Muscle layer of duodenum (tissue), 2 donors: Measurements from ENCODE around the gene TEC.
"Not testable (repeated sequence)": the region's sequence is repeated elsewhere in the genome, so short reads cannot be mapped to it uniquely, and the experiment has no call there.

Source experiments
- H3K27ac ChIP-seq: one replicate; pipeline ENCODE4 v1.7.0; 2013; ENCODE audit warnings: mild to moderate bottlenecking, low read length
- H3K27me3 ChIP-seq: one replicate; pipeline ENCODE4 v1.7.0; 2013; ENCODE audit warnings: low read depth, mild to moderate bottlenecking, control low read depth, low read length
- H3K36me3 ChIP-seq, 2 donors: one replicate each; pipeline ENCODE4 v1.7.0; 2013; ENCODE audit warnings: low read length in 2 of 2, control low read depth in 1 of 2, mild to moderate bottlenecking in 1 of 2; ENCODE audit not compliant: insufficient read depth in 2 of 2, control insufficient read depth in 1 of 2
- H3K4me1 ChIP-seq, 2 donors: one replicate each; pipeline ENCODE4 v1.7.0; 2013; ENCODE audit warnings: low read length in 2 of 2, mild to moderate bottlenecking in 2 of 2, control low read depth in 1 of 2, moderate library complexity in 1 of 2; ENCODE audit not compliant: insufficient read depth in 2 of 2, control insufficient read depth in 1 of 2
- H3K4me3 ChIP-seq, 2 donors: one replicate each; pipeline ENCODE4 v1.7.0; 2013; ENCODE audit warnings: low read length in 2 of 2, low read depth in 1 of 2, mild to moderate bottlenecking in 1 of 2
- H3K9me3 ChIP-seq, 2 donors: one replicate each; pipeline ENCODE4 v1.7.0; 2013; ENCODE audit warnings: low read length in 2 of 2, control low read depth in 1 of 2, mild to moderate bottlenecking in 1 of 2; ENCODE audit not compliant: control insufficient read depth in 1 of 2
- donor health status: healthy.

The TEC gene

GRCh38 chr4:48175806-48176205, 93.8 kb downstream of the TEC start:
- Histone ChIP-seq H3K27ac (no peak overlapping the region), H3K27me3 (no peaks in the 10 kb centered on the region), H3K4me1 (no peaks in the 10 kb centered on the region)

GRCh38 chr4:48175328-48175727, 94.3 kb downstream of the TEC start:
- Histone ChIP-seq H3K36me3 (no peaks in the 10 kb centered on the region), H3K27ac (no peak overlapping the region), H3K4me3 (no peak overlapping the region), H3K4me1 (no peaks in the 10 kb centered on the region), H3K27me3 (no peaks in the 10 kb centered on the region), H3K9me3 (no peaks in the 10 kb centered on the region)

More at GRCh38 chr4:48175806-48176205, 93.8 kb downstream of the TEC start:
- H3K9me3 ChIP-seq, result no peaks in the 10 kb centered on the region
- no peaks in the 10 kb centered on the region for H3K36me3 ChIP-seq
- no peak overlapping the region for H3K4me3 ChIP-seq

GRCh38 chr4:48173056-48173991, 96.3 kb downstream of the TEC start:
- Histone ChIP-seq H3K4me3 (no peak overlapping the region), H3K36me3 (no peaks in the 10 kb centered on the region), H3K4me1 (no peaks in the 10 kb centered on the region), H3K9me3 (no peaks in the 10 kb centered on the region), H3K27ac (no peak overlapping the region), H3K27me3 (no peaks in the 10 kb centered on the region)

GRCh38 chr4:48172651-48173050, 97.0 kb downstream of the TEC start:
- Histone ChIP-seq H3K9me3 (no peaks in the 10 kb centered on the region), H3K4me3 (no peak overlapping the region), H3K27ac (no peak overlapping the region), H3K27me3 (no peaks in the 10 kb centered on the region), H3K4me1 (no peaks in the 10 kb centered on the region), H3K36me3 (peaks cover 0 to 4% of the 10 kb centered on the region in 2 donors)

- Histone ChIP-seq H3K36me3 (peaks cover 3 to 7% of the 10 kb centered on the region in 2 donors), H3K9me3 (no peaks in the 10 kb centered on the region), H3K27me3 (no peaks in the 10 kb centered on the region)
Measured at GRCh38 chr4:48169636-48170035, 100.0 kb downstream of the TEC start.

GRCh38 chr4:48167538-48168263, 101.9 kb downstream of the TEC start:
- Histone ChIP-seq H3K9me3 (no peaks in the 10 kb centered on the region), H3K27ac (no peak overlapping the region), H3K4me3 (no peak overlapping the region), H3K4me1 (no peaks in the 10 kb centered on the region), H3K27me3 (no peaks in the 10 kb centered on the region), H3K36me3 (peaks cover 3 to 7% of the 10 kb centered on the region in 2 donors)

More at GRCh38 chr4:48169636-48170035, 100.0 kb downstream of the TEC start:
- H3K27ac ChIP-seq, result no peak overlapping the region
- H3K4me3 ChIP-seq, result no peak overlapping the region
- H3K4me1 ChIP-seq, result no peaks in the 10 kb centered on the region

GRCh38 chr4:48164561-48164960, 105.1 kb downstream of the TEC start:
- H3K4me1 ChIP-seq, H3K27ac ChIP-seq, H3K36me3 ChIP-seq, H3K4me3 ChIP-seq, H3K9me3 ChIP-seq, H3K27me3 ChIP-seq: not testable (repeated sequence)

- H3K4me1 ChIP-seq, result no peaks in the 10 kb centered on the region
- H3K9me3 ChIP-seq, result no peaks in the 10 kb centered on the region
- H3K4me3 ChIP-seq, result no peak overlapping the region
- no peaks in the 10 kb centered on the region for H3K27me3 ChIP-seq
- no peak overlapping the region for H3K27ac ChIP-seq
- H3K36me3 ChIP-seq, result peaks cover 3 to 7% of the 10 kb centered on the region in 2 donors
Measured at GRCh38 chr4:48163746-48164145, 105.9 kb downstream of the TEC start.

- Histone ChIP-seq H3K36me3 (peaks cover 0 to 3% of the 10 kb centered on the region in 2 donors), H3K27ac (no peak overlapping the region), H3K9me3 (no peaks in the 10 kb centered on the region), H3K27me3 (no peaks in the 10 kb centered on the region), H3K4me3 (no peak overlapping the region), H3K4me1 (no peaks in the 10 kb centered on the region)
Measured at GRCh38 chr4:48162162-48162561, 107.5 kb downstream of the TEC start.

GRCh38 chr4:48157271-48157670, 112.4 kb downstream of the TEC start:
- Histone ChIP-seq H3K36me3 (peaks cover 13 to 25% of the 10 kb centered on the region in 2 donors), H3K27me3 (no peaks in the 10 kb centered on the region), H3K4me3 (no peak overlapping the region), H3K27ac (no peak overlapping the region), H3K9me3 (peaks cover 0 to 27% of the 10 kb centered on the region in 2 donors), H3K4me1 (no peaks in the 10 kb centered on the region)

GRCh38 chr4:48156423-48156822, 113.2 kb downstream of the TEC start:
- Histone ChIP-seq H3K4me3 (no peak overlapping the region), H3K27ac (no peak overlapping the region), H3K9me3 (peaks cover 0 to 27% of the 10 kb centered on the region in 2 donors), H3K36me3 (peaks cover 13 to 25% of the 10 kb centered on the region in 2 donors), H3K4me1 (no peaks in the 10 kb centered on the region), H3K27me3 (no peaks in the 10 kb centered on the region)
